ENCODE measurements around the gene GLRA3. TPM values are rescaled to one million over a fixed set of nuclear protein-coding genes. Genes with fewer than 3 reads are reported as not detected.

GLRA3 gene
- total RNA-seq, 4 donors from 2014 or later: not detected

GRCh38 chr4:174627473-174627872, 201.6 kb downstream of the GLRA3 start:
- Histone ChIP-seq H3K4me1 (no peaks in the 10 kb centered on the region), H3K4me3 (no peak overlapping the region), H3K36me3 (no peaks in the 10 kb centered on the region), H3K27me3 (no peaks in the 10 kb centered on the region), H3K27ac (no peak overlapping the region), H3K9me3 (no peaks in the 10 kb centered on the region)
- DNase-seq (ENCODE audit: low spot score in 2 of 2): no peak
- no peak for TF ChIP-seq POLR2AphosphoS5 (IDR thresholded peaks at IDR 0.05)
- no peak for TF ChIP-seq POLR2A (IDR thresholded peaks at IDR 0.05)
- no peak for TF ChIP-seq EP300 (IDR thresholded peaks at IDR 0.05)
- TF ChIP-seq CTCF (IDR thresholded peaks at IDR 0.05): no peak
- WGBS: 81% methylated on average over 2 of the region's 2 CpGs

GRCh38 chr4:174626342-174627008, 202.6 kb downstream of the GLRA3 start:
- H3K4me3 ChIP-seq: no peak overlapping the region
- H3K27ac ChIP-seq: no peak overlapping the region
- H3K27me3 ChIP-seq: no peaks in the 10 kb centered on the region
- DNase-seq (ENCODE audit: low spot score in 2 of 2): no peak
- H3K36me3 ChIP-seq: no peaks in the 10 kb centered on the region
- no peaks in the 10 kb centered on the region for H3K4me1 ChIP-seq
- WGBS: 92% methylated on average over 1 of the region's 1 CpG
- no peaks in the 10 kb centered on the region for H3K9me3 ChIP-seq
- TF ChIP-seq EP300 (IDR thresholded peaks at IDR 0.05) (no peak), POLR2A (IDR thresholded peaks at IDR 0.05) (no peak), POLR2AphosphoS5 (IDR thresholded peaks at IDR 0.05) (no peak), CTCF (IDR thresholded peaks at IDR 0.05) (no peak)

GRCh38 chr4:174616661-174617060, 212.4 kb downstream of the GLRA3 start:
- no peak overlapping the region for H3K27ac ChIP-seq
- no peak for TF ChIP-seq POLR2AphosphoS5 (IDR thresholded peaks at IDR 0.05)
- no peak for TF ChIP-seq CTCF (IDR thresholded peaks at IDR 0.05)
- TF ChIP-seq POLR2A (IDR thresholded peaks at IDR 0.05): no peak
- no peak for TF ChIP-seq EP300 (IDR thresholded peaks at IDR 0.05)
- no peak overlapping the region for H3K4me3 ChIP-seq
- H3K4me1 ChIP-seq: no peaks in the 10 kb centered on the region
- DNase-seq (ENCODE audit: low spot score in 2 of 2): no peak
- no peaks in the 10 kb centered on the region for H3K27me3 ChIP-seq
- no peaks in the 10 kb centered on the region for H3K9me3 ChIP-seq
- H3K36me3 ChIP-seq: no peaks in the 10 kb centered on the region
- 77% methylated on average over 3 of the region's 3 CpGs for WGBS

GRCh38 chr4:174613979-174614378, 215.1 kb downstream of the GLRA3 start:
- DNase-seq (ENCODE audit: low spot score in 2 of 2): no peak
- H3K27ac ChIP-seq: no peak overlapping the region
- no peak overlapping the region for H3K4me3 ChIP-seq
- no peaks in the 10 kb centered on the region for H3K9me3 ChIP-seq
- H3K36me3 ChIP-seq: no peaks in the 10 kb centered on the region
- no peaks in the 10 kb centered on the region for H3K4me1 ChIP-seq
- no peaks in the 10 kb centered on the region for H3K27me3 ChIP-seq
- TF ChIP-seq CTCF (IDR thresholded peaks at IDR 0.05) (no peak), EP300 (IDR thresholded peaks at IDR 0.05) (no peak), POLR2AphosphoS5 (IDR thresholded peaks at IDR 0.05) (no peak), POLR2A (IDR thresholded peaks at IDR 0.05) (no peak)
- WGBS: 77% methylated on average over 1 of the region's 1 CpG

- Histone ChIP-seq H3K27ac (no peak overlapping the region), H3K27me3 (no peaks in the 10 kb centered on the region), H3K9me3 (no peaks in the 10 kb centered on the region), H3K4me1 (no peaks in the 10 kb centered on the region), H3K36me3 (no peaks in the 10 kb centered on the region), H3K4me3 (no peak overlapping the region)
- no peak for TF ChIP-seq POLR2A (IDR thresholded peaks at IDR 0.05)
- TF ChIP-seq POLR2AphosphoS5 (IDR thresholded peaks at IDR 0.05): no peak
- TF ChIP-seq EP300 (IDR thresholded peaks at IDR 0.05): no peak
- TF ChIP-seq CTCF (IDR thresholded peaks at IDR 0.05): no peak
- WGBS: 95% methylated on average over 1 of the region's 1 CpG
- no peak for DNase-seq (ENCODE audit: low spot score in 2 of 2)
Observed at GRCh38 chr4:174611792-174612191, 217.3 kb downstream of the GLRA3 start.
